ENCODE data around the gene RPS28.
"Not testable (repeated sequence)": the region's sequence is repeated elsewhere in the genome, so short reads cannot be mapped to it uniquely, and the experiment has no call there.

The RPS28 gene

DNA sequence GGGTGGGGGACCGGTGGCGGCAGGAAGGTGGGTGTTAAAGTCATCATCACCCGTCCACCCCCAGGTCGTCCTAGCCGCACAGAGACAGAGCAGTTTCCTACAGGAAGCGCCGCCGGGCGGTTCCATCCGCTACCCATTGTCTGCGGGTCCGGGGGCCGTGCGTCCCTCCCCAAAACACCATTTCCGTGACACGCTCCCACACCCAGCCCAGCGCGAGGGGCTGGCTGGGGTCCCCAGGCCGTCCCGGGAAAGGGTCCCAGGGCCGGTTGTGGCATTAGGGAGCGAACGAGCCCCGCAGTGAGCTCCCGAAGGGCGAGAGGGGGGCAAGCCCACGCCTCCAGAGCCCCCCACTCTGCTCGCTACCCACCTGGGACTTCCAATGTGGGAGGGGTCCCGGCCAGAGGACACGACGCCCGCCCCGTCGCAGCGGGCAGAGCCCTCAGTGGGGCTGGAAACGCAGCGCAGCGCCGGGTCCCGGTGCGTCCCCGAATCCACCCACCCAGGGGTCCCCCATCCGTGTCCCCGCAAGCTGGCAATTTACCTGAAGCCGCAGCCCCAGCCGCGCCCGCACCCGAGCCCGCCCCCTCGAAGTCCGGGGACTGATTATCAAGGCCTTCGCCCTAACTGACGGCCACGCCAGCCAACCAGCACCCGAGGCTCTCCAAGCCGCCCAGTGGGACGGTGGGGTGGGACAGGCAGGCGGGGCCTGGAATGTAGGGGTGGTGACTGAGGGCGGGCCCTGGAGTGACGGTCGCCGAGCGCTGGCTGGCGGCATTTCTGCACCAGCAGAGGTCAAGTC is 21.6 kb downstream of the RPS28 start, which contains the start of gene KANK3:
Gene KANK3, minus strand, starts transcription at position 579 of the 799 bp plus-strand sequence. CDS start 5,434 bp downstream, outside the sequence.
- peak; percentile 29 to 55 (median 43) for DNase-seq

DNA sequence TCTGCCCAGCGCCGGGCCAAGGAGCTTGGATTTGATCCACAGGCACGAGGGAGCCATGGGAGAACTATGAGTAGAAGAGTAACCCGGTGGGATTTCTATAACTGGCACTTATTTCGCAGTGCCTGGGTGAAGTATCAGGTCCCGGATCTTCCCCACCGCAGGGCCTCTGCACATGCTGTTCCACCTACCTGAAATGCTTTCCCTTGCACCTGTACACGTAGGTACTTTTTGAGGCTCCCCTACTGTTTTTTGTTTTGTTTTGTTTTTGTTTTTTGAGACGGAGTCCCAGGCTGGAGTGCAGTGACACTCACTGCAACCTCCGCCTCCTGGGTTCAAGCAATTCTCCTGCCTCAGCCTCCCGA is 22.2 kb downstream of the RPS28 start:
- DNase-seq: no peak

GRCh38 chr19:8349629-8350372 is 28.5 kb downstream of the RPS28 start:
- DNase-seq: not testable (repeated sequence)

GRCh38 chr19:8352134-8352827 is 31.0 kb downstream of the RPS28 start:
- peak in 1 of 3 experiments; percentile 38 for DNase-seq

- DNase-seq: peak in 1 of 3 experiments; percentile 38
Observed at GRCh38 chr19:8352845-8353244, 31.5 kb downstream of the RPS28 start.

GRCh38 chr19:8355631-8356402 is 34.5 kb downstream of the RPS28 start:
- no peak for DNase-seq

DNA sequence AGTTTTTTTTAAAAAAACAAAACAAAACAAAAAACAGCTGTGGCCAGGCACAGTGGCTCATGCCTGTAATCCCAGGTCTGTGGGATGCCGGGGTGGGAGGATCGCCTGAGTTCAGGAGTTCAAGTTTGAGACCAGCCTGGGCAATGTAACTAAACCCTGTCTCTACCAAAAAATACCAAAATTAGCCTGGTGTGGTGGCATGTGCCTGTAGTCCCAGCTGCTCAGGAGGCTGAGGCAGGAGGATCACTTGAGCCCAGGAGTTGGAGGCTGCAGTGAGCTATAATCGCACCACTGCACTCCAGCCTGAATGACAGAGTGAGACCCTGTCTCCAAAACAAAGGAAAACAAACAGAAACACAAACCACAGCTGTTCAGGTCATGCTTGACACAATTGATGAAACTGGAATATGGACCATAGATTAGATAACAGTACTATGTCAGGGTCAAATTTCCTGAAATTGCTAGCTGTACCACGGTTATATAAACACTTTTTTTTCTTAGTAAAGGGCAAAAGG is 35.8 kb downstream of the RPS28 start:
- no peak for DNase-seq

DNA sequence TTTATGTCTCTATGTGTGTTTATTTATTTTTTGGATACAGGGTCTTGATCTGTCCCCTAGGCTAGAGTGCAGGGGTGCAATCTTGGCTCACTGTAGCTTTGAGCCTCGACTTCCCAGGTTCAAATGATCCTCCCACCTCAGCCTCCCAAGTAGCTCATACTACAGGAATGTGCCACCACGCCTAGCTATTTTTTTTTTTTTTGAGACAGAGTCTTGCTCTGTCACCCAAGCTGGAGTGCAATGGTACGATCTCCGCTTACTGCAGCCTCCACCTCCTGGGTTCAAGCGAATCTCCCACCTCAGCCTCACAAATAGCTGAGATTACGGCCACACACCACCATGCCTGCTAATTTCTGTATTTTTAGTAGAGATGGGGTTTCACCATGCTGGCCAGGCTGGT is 37.7 kb downstream of the RPS28 start:
- no peak for DNase-seq

DNA sequence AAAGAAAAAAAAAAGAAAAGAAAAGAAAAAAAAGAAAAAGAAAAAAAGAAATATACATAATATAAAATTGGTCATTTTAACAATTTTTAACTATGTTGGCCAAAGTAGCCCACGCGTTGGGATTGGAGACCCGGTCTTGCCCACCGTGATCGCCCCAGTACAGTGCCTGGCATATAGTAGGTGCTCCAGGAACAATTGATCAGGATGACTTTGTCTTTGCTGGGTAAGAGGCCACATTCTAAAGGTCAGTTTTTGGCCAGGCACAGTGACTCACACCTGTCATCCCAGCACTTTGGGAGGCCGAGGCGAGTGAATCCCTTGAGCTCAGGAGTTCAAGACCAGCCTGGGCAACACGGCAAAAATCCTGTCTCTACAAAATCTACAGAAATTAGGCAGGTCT is 38.9 kb downstream of the RPS28 start:
- no peak for DNase-seq

DNA sequence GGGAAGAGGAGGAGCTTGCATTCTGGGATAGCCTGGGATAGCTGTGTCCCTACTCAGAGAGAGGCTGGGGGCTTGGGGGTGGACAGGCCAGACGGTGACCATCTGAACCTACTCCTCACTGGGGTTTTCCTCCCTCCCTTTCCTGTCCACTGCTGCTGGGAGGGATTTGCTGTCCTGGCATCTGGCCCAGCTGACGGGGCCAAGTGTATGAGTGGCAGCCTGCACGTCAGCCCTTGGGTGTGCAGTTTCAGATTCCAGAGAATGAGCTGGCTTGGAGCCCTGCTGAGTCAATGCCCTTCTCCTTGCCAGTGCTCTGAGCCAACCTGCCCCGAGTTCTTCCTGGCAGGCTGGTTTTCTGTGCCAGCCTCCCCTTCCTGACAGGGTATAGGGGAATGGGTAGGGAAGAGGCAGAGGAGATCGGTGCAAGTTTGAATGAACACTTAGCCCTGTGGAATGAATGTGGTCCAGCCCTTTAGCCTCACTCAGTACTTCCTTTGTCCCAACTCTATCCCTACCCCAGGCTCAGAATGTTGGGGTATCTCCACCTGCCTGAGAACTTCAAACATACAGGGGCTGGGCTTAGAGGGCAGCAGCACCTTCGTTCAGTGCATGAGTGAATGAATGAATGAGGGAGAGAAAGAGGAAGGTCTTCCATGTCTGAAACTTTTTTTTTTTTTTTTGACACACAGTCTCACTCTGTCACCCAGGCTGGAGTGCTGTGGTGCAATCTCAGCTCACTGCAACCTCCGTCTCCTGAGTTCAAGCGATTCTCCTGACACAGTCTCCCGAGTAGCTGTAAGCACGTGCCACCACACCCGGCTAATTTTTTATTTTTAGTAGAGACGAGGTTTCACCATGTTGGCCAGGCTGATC is 40.9 kb downstream of the RPS28 start:
- DNase-seq: peak in 1 of 3 experiments; percentile 27

DNA sequence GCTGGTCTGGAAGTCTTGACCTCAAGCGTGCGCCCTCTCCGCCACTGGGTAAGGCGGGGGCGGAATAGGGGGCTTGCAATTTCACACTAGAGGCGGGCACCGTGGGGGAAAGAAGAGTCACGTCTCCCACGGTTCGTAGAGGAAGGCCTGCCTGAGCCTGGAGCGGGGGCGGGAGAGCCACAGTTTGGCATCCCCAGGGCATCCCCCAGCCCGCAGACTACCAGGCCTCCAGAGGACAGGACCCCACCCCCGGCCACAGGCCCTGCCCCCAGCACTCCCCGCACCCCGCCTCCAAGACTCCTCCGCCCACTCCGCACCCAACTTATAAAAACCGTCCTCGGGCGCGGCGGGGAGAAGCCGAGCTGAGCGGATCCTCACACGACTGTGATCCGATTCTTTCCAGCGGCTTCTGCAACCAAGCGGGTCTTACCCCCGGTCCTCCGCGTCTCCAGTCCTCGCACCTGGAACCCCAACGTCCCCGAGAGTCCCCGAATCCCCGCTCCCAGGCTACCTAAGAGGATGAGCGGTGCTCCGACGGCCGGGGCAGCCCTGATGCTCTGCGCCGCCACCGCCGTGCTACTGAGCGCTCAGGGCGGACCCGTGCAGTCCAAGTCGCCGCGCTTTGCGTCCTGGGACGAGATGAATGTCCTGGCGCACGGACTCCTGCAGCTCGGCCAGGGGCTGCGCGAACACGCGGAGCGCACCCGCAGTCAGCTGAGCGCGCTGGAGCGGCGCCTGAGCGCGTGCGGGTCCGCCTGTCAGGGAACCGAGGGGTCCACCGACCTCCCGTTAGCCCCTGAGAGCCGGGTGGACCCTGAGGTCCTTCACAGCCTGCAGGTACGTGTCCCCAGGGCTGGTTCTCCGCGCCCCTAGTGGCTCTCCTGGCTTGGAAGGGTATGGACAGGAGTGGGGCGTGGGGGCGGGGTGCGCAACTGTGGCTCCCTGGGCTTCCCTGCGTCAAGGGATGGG is 42.8 kb downstream of the RPS28 start, which contains the start of gene ANGPTL4:
Gene ANGPTL4, plus strand, starts transcription at position 353 of the 969 bp plus-strand sequence. Its CDS starts 167 bp downstream, at position 520.
- DNase-seq: peak in 2 of 3 experiments; percentile 30 to 35

DNA sequence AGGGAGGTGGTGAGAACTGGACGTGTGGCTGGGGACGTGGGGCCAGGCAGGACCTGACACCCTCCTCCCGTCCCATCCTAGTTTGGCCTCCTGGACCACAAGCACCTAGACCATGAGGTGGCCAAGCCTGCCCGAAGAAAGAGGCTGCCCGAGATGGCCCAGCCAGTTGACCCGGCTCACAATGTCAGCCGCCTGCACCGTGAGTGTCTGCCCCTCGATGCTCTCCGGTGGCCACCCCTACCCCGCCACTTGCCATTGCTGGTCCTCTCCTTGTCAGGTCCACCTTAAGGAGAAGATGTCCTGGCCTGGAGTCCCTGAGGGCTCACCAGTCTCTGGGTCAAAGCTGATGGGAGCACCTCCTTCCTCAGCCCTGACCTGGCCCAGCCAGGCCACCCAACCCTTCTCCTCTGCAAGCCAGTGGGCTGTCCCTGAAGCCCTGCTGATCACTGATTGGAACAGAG is 44.9 kb downstream of the RPS28 start:
- DNase-seq: no peak

DNA sequence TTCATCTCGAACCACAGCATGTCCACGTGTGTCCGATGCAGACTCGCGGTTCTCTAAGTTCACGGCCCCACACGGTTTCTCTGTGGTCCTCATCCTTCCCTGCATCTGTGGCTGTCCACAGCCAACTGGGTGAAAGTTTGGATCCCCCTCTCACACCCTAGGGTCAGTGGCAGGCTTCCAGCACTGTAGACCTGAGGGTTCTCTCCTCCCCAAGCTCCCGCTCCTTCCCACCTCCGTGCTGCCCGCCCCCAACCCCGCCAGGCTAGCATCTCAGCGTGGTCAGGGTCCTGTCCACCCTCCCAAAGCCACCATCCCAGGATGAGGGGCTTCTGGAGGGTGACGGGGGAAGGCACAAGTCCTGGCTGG is 45.6 kb downstream of the RPS28 start:
- no peak for DNase-seq

DNA sequence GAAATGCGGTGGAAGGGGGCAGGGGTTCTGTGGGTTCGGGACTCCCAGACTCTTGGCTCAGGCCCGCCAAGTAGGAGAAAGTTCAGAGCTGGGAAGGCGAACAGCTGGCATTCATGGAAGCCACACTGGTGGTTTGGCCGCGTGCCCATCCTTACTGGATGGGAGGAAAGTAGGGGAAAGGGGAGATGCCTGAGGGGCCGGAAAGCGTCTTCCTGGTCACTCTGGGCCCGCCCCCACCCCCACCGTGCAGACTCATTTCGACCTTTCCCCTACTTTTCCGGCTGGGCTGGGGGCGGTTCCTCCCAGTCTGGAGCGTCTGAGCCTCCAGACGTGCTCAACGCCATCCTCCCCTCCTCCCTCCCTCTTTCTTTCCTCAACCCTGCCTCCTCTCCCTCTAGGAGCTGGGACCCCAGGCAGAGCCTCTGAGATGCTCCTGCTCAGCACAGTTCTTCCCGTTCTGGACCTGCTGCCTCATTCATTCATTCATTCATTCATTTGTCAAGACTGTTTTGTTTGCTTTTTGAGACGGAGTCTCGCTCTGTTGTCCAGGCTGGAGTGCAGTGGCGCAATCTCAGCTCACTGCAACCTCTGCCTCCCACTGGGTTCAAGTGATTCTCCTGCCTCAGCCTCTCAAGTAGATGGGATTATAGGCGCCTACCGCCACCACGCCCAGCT is 46.2 kb downstream of the RPS28 start:
- peak; percentile 10 to 62 (median 20) for DNase-seq

GRCh38 chr19:8370176-8371010 is 49.1 kb downstream of the RPS28 start:
- DNase-seq: no peak

DNA sequence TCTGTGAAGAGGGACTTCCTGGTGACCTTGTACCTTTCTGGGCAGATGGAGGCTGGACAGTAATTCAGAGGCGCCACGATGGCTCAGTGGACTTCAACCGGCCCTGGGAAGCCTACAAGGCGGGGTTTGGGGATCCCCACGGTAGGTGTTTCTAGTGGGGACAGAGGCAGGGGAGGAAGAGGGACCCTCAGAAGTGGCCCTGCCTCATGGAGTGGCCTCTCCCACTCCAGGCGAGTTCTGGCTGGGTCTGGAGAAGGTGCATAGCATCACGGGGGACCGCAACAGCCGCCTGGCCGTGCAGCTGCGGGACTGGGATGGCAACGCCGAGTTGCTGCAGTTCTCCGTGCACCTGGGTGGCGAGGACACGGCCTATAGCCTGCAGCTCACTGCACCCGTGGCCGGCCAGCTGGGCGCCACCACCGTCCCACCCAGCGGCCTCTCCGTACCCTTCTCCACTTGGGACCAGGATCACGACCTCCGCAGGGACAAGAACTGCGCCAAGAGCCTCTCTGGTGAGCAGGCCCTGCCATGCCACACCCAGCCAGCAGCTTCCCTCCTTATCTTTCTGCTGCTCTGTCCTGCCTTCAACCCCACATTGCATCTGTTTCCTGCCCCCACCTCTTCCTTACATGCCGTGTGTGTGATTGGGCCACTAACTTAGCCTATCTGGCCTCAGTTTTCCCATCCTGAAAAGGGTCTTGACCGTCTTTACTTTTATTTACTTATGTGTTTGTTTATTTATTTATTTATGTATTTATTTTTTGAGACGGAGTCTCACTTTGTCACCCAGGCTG is 49.9 kb downstream of the RPS28 start:
- no peak for DNase-seq

All from NCI-H1417 (cell line).